GM21619 (cell line): ENCODE data around the gene ACOXL.

ENCODE experiments used
- ATAC-seq: cut with Tn5 transposase; IDR thresholded peaks from one replicate; pipeline ENCODE4 v1.9.1; 2021; ENCODE audit not compliant: unreplicated experiment

ACOXL gene

DNA sequence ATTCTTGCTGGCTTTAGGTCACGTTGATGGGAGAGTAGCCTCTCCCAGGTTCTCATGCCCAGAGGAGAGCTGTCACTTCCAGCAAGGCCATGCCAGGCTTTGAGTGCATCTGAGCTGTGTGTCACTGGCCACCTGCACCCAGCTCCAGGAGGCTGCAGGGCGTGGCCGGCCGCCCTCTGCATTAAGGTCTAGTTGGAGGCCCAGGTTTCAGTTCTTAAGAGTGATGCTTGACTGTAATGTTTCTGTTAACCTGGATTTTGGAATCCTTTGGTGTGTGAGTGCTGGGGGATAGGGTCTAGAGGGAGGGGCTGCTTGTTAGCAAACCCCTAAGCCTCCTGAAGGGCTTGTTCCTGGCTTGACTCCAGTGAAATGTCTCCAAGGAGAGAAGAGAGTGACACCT is 140.1 kb downstream of the ACOXL start:
- ATAC-seq = no peak

DNA sequence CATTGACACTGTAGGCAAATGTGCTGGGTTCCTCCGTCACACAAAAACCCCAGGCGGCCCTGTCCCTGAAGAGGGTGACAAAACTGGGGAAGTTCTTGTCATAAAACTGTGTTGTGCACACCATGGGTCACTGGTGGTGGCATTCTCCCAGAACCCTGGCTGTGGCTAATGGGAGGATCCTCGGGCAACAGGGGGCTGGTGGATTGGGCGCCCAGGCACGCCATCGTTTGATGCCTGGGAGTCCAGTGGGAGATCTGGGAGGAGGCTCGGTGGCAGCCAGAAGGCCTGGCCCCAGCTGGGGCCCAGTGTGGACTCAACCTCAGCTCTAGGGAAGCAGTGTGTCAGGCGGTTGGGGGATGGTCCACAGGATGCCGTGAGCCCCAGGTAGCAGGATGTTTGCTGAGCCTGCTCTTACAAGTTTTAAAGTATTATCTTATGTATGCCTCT is 140.7 kb downstream of the ACOXL start:
- no peak for ATAC-seq

DNA sequence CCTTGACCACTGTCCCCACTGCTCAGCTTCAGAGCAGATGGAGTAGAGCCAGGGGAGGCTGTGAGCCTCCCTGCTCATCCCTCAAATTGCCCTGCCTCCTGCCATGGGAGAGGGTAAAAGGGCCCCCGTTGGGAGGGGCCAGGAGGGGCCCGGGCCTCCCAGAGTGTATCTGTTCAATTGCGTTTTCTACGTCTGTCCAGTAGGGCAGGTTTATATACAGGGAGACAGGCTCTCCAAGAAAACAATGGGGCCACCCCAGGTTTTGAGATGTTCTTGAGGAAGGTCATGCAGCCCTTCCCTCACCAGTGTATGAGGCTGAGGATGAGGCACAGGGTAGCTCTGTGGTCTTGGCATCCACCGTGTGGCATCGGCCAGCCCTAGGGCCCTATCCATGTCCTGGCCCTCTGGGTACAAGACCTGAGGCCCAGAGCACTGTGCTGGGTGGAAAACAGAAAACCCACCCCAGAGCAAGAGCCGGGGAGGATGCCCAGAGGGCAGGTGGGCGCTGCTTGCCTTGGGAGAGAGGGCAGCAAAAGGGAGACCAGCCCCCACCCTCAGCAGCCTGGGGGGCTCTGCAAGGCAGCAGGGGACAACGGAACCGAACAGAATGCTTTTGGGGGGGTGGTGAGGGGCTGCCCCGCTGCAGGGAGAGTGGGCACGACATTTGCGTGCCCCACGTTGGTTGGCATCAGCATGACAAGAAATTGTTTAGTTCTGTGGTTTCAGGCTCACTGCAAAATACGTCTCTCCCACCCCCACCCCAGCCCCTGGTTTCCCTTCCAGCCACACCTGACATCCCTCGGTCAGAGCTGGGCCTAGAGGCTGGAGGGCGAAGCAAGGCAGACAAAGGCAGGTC is 141.5 kb downstream of the ACOXL start:
- no peak for ATAC-seq

DNA sequence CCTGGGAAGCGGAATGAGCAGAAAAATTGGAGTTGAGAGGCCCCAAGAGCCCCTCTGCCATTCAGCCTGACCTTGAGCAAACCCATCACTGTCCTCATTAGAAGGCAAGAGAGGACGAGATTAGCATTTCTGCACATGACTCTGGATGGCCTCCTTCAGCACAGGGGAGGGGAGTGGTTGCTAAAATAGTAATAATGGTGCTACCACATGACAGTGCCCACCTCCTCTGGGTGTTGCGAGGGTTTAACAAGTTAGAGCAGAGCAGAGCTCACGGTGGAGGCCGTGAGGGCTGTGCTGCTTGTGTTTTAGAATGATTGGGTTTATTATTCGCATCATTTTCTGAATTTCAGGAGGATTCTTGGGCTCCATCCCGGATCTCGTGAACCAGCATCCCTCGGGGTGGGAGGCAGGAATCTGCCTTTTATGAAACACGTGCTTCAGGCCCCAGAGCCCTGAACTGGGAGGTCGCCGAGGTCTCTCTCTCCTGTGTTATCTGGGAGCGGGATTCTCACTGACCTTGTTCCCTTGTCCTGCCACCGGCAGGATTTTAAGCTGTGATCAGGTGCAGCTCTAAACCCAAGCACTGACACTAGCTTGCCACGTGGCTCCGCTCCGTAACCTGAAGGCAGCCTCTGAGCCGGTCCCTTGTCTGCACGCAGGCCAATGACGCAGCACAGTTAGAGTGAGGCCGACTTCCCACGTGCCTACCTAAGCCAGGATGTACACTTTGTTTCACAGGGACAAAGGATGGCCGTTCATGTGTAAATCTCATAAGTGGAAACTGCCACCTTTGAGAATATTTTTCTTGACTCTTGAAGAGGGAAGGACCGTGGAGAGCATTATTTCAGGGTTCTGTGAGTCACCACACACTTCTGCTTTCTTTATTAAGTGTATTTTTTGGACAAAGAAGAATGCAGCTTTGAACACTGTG is 142.3 kb downstream of the ACOXL start:
- ATAC-seq = peak; percentile 41

DNA sequence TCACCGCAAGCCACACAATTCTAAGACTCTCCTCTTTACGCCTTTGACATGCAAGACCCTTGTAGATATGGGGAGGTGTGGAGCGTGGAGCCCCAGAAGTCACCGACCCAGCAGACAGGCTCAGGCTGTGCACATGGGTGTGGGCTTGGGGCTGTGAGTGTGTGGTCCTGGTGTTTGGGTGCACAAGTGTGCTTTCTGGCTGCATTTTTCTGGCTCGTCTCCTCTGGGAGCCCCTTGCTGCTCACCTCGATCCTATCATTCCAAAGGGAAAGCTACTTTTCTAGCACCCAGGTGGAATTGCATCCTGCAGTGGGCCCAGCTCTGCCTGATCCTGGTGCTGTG is 143.0 kb downstream of the ACOXL start:
- ATAC-seq = no peak

DNA sequence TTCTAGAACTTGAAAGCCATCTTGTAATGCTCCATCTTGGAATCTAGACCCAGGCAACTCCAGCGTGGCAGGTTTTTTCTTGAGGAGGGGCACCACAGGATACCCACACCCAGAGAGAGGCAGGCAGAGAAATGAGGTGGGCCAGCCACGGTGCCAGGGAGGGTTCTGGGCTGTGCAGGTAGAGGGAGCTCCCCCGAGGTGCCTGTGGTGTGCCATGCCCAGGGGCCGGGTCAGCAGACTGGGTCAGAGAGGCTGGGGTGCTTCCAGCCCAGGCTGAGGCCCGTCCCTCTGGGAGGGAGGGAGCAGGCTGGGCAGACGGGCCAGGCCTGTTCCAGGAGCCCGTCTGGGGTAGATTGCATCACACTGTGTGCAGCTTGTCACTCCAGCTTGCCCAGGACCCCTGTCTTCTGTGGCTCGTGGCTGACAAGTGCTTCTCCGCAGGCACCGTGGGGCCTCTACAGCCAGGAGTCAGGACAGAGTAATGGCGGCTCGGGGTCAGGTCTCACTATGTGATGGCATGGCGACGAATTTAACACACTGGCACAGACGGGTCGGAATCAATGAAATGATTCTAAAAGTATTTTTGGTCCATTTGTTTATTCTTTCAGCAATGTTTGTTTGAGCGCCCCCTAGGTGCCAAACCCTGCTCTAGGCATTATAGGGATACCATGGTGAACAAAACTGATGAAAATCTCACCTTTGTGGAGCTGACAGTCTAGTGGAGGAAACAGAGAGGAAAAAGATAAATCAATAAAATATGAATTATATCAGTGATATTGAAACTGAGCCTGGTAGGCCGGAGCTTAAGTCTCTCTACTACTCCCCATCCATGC is 144.0 kb downstream of the ACOXL start:
- ATAC-seq = no peak

DNA sequence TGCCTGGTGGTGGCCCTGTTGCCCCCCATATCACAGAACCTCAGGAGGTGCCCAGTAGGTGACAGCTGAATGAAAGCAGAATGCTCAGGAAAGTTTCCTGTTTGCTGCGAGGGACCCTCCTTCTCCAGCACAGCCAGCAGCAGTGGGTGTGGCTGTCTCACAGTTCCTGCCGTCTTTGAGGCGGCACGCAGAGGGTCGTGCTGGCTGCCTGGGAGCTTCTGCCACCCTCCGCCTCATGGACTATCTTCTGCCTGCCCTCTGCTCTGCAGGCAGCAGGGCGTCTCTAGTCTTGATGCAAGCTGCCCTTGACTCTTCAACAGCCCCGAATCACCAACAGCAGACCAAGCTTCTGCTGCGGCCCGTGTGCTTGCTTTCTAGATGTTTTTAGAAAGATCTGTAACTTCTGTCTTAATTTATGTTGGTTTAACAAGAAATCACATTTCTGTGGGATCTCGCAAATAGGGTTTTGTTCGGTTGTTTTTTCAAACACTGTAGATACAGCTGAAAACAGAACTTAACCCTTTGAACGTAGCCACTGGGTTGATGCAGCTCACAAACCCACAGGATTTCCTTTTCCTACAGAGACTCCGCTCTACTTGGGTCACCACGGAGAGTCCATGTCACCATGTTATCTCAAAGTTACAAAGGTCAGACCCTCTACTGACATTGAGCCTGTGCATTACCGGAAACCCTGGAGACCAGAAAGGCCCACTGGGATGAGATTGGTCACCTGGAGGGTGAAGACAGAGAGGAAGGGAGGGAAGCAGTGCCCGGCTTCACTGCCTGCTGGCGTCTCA is 144.9 kb downstream of the ACOXL start:
- no peak for ATAC-seq

DNA sequence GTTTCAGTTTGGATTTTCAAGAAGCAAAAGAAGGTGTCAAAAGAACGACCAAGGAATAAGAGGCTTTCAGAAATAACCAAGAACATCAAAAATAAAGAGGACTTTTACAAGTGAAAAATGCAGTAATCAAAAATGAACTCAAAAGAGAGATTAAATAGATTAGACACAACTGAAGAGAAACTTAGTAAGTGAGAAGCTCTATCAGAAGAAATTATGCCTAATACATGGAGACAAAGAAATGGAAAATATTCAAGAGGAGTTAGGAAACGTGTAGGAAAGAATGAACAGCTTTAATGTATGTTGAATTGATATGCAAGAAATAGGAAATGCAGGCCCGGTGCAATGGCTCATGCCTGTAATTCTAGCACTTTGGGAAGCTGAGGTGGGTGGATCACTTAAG is 145.8 kb downstream of the ACOXL start:
- no peak for ATAC-seq

DNA sequence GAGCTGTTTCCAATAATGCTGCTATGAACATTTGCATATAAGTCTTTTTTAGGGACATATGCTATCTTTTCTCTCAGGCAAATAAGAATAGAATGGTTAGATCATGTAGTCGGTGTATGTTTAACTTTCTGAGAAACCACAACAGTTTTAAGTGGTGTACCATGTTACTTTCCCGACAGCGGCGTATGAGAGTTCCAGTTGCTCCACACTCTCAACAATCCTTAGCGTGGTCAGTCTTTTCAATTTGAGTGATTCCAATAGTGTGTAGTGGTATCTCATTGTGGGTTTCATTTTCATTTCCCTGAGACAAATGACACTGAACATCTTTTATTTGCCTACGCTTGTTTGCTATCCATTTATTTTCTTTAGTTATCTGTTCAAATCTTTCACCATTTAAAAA is 149.5 kb downstream of the ACOXL start:
- peak; percentile 91 for ATAC-seq

DNA sequence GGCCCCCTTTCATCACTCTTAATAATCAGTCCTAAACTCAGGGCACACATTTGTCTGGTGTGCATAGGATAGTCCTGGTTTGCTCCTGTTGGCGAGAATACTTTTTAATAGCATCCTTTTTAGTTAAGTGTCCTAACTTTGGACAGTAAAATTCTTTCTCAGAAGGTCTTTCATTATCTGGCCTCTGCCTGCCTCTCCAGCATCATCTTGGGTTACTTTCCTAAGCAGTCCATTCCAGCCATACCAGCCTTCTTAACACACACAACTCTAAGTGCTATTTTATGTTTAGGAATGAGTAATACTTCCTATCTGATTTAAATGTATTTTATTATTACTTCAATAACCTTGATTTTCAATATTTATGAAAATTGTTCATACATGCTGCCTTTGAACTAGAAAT is 151.0 kb downstream of the ACOXL start:
- no peak for ATAC-seq

DNA sequence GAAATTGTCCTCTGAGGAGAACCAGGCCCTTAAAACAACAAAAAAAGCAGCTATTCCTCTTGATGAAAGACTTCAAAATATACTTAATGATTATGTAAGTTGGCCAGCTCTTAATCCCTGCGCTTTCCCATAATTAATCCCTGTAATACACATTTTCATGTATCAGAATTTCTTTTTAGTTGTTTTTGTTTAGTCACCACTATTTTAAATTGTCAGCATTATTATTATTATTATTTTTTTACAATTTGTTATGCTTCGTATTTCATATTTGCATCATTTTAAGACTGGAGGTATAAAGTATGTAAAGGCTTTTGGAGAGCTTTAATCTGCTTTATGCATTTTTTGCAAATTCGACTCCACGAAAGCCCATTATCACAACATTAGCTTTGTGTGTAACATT is 152.9 kb downstream of the ACOXL start:
- no peak for ATAC-seq

DNA sequence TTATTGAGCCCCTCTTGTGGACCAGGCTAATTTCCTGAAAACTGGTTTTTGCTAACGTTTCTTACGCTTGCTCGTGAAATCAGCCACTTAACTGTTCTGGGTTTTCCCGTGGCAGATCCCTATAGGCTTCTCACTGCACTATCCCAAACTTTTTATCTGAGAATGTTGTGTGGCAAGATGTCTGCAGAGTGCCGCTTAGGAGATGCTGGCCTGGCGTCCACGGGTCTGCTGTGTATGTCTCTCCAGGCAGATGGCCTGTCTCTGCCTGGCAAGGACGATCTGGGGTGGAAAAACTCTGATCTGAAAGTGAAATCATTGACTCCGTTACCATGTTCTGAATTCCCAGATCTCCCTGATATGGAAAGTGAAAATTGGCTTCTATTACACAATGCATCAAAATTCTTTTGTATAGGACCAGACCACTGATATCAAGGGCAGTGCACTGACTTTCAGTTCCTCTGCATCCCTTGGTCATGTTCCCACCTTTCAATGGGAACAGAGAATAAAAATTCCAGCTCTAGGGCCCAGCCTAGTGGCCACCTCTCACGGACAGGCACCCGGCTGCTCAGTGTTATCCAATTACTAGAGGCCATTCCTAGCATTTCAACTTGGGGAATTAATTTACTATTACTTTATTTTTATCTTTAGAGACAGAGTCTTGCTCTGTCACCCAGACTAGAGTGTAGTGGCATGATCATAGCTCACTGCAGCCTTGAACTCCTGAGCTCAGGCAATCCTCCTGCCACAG is 154.6 kb downstream of the ACOXL start:
- ATAC-seq = no peak

DNA sequence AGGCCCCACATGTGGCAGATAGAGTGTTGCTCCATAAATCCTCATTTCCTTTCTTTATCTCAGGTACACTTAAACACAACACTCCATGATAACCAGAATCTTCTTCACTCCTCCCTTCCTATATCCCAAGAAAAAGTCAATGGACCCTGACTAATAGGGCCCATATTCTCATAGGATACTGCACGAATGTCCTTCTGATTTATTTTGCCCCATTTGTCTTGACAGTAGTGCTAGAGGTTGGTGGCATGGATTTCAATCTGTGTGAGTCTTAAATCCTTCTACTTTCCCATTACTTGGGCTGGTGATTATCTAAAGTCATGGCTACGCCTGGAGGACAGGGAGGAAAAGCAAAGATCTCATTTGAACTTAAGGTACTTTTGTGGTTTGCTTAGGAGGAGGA is 156.0 kb downstream of the ACOXL start:
- ATAC-seq = no peak

DNA sequence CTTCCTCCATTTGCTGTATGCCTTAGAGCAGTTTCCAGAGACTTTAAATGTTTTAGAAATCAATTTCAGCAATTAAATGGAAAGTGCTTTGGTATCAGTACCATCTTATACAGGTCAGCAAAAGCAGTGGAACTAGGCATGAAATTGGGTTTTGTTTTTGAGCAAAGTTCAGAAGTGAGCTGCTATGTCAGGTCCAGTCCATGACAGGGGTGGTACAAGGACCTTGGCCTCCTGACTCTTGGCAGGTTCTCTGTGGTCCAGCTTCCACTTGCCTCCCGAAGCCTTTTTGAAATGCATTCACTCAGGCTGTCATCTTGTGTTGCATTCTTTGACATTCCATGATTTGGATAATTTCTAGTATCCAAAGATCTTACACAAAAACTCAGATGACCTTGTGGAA is 159.3 kb downstream of the ACOXL start:
- ATAC-seq = no peak

DNA sequence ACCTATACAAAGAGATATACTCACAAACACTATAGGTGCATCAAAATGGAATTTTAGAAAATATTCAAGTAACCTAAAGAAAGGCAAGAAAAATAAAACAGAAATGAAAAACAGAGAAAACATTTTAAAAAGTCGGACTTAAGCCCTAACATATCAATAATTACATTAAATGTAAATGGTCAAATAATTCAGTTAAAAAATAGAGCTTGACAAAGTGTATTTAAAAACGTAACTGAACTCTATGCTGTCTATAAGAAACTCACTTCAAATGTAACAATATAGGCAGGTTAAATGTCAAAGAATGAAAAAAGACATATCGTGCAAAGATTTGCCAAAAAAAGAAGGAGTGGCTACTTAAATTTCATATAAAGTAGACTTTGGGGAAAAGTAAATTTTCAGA is 163.9 kb downstream of the ACOXL start:
- ATAC-seq = no peak

DNA sequence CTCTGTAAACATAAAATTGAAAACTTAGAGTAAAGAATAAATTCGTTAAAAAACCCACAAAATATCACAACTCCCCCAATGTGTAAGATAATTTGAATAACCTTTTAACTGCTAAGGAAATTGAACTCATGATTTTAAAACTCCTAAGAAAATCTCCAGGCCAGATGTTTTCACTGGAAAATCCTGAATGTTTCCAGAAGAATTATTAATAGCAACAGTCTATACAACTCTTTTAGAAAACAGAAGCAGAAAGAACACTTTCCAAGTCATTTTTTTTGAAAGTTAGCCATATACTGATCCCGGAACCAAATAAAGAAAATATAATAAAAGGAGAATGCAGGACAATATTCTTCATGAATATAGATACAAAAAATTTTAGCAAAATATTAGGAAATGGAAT is 165.6 kb downstream of the ACOXL start:
- ATAC-seq = no peak

DNA sequence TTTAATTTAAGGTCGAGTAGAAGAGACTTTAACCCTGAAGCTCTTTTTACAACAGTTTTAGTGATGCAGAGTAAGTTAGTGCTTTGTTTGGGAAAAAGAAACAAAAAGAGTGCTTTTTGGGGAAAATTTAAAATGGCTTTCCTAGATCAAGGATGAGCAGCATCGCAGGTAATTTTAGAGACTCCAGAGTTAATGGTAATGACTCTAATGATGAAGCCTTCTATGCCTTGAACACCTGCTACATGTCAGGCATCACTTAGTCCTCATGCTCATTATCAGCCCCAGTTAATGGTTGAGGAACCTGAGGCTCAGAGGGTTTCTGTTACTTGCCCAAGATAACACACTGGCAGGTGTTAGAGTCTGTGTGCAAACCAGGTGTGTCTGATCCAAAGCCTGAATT is 167.8 kb downstream of the ACOXL start:
- ATAC-seq = no peak

DNA sequence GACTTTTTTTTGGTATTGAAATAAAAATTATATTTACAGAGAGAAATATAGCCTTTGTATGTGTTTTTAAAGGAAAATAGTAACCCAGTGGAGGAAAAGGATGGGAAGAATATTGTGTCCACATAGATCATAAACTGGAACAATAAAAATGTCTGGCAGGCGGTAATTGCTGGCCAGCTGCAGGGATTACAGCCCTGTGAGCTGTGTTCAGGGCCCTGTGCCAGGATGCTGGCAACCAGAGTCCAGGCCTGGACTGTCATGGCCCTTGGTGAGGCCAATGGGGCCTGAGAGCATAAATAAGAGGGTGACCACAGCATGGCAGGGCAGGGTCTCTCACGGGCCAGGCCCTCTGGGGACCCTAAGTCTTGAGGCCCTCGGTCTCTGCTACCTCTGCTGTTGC is 171.2 kb downstream of the ACOXL start:
- ATAC-seq = no peak

DNA sequence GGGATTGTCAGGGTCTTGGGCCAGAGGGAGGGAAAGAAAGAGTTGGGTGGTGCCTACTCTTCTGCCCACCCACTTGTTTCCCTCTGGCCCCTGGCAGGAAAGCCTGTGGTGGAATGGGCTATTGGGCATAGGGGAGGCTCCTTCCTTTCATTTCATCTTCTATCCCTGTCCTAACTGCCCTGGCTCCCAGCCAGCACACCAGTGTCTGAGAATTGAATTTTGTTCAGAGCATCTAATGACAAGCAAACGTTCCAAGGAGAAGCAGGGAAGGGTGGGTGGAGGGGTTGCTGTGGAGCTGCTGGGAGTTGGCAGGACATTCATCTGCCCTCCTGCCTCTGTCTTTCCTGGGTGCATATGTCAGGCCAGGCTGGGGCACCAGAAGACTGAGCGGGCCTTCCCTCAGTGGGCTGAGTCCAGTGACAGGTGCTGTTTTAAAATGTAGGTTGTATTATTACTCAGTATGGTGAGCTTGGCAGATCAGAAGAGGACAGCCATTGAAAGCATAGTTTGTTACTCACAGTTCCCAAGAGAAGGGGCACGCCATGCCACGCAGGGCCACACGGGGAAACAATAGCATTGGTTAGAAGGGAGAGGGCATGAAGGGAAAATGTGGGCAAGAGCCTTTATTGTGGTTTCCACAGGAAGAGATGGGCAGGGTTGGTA is 171.9 kb downstream of the ACOXL start:
- no peak for ATAC-seq
